Activated CD8-positive, alpha-beta T cell treated with anti-CD3 and anti-CD28 coated beads, Interleukin-2, amount 10 ng/mL, durations not matched to agents 7 days and 5 days (primary cell): ENCODE results near the gene LCN10. TPM values are rescaled to one million over a fixed set of nuclear protein-coding genes. Genes with fewer than 3 reads are reported as not detected.
A peak's percentile ranks its signal among the peaks of the same experiment; 100 is the strongest.

Source experiments
- ATAC-seq: fragments of 150-1000 bp; cut with Tn5 transposase; one replicate; pipeline ENCODE4 v1.10.0; 2021; ENCODE audit warnings: moderate library complexity
- CTCF ChIA-PET: fragments of 350-600 bp; sonication (Branson Sonifier 250); formaldehyde crosslinking; loops from one replicate; lab custom pipeline; 2021; ENCODE audit warnings: antibody characterized with exemption; lab: Charles Lee
- POLR2A ChIA-PET: fragments of 350-600 bp; sonication (Branson Sonifier 250); formaldehyde crosslinking; loops from one replicate; lab custom pipeline; 2021; ENCODE audit warnings: antibody characterized with exemption; lab: Charles Lee
- DNase-seq: peaks from one replicate; pipeline ENCODE4 v3.0.0-alpha.2; 2020
- H3K27ac Mint-ChIP-seq: one replicate; pipeline ENCODE4 v1.8.0; 2021; ENCODE audit warnings: mild to moderate bottlenecking, mixed read lengths
- H3K27me3 Mint-ChIP-seq: one replicate; pipeline ENCODE4 v1.8.0; 2021; ENCODE audit warnings: low read depth, mixed read lengths
- H3K36me3 Mint-ChIP-seq: one replicate; pipeline ENCODE4 v1.8.0; 2021; ENCODE audit warnings: low read depth, mixed read lengths
- H3K4me1 Mint-ChIP-seq: one replicate; pipeline ENCODE4 v1.8.0; 2021; ENCODE audit warnings: low read depth, mixed read lengths
- H3K4me3 Mint-ChIP-seq: one replicate; pipeline ENCODE4 v1.8.0; 2021; ENCODE audit warnings: mild to moderate bottlenecking, mixed read lengths
- H3K9me3 Mint-ChIP-seq: one replicate; pipeline ENCODE4 v1.8.0; 2022; ENCODE audit warnings: mixed read lengths; ENCODE audit not compliant: insufficient read depth
- total RNA-seq, 2 experiments: library from RNA; stranded (reverse); gene quantifications; one replicate each; pipeline ENCODE4 v1.2.3, GENCODE V29; 2021

The LCN10 gene
- total RNA-seq, 2 experiments from 2014 or later = 1.8 to 2.4 TPM

DNA sequence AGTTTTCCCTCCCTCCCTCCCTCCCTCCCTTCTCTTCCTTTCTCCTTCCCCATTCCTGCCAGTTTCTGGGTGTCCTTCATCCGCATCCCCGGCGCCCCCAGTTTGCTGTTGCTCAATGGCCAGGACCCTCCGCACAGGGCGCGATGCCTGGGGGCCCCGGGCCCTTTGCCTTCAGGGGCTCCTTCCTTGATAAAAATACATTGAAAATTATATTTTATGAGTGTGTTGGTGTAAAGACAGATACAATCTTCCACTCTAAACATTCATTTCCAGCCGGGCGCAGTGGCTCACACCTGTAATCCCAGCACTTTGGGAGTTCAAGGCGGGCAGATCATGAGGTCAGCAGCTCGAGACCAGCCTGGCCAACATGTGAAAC is 47.9 kb downstream of the LCN10 start:
- Mint-ChIP-seq H3K4me3 (no peak overlapping the region), H3K36me3 (no peaks in the 10 kb centered on the region), H3K27ac (no peak overlapping the region), H3K27me3 (peaks cover 14% of the 10 kb centered on the region), H3K9me3 (no peaks in the 10 kb centered on the region), H3K4me1 (peaks cover 19% of the 10 kb centered on the region)
- ChIA-PET CTCF (interaction anchor here (2.0 kb wide), 1 partner anchor 32 kb away, joined by 6 read pairs; no protein-coding TSS in a partner anchor), POLR2A (no interaction called here)
- DNase-seq = no peak
- no peak for ATAC-seq

DNA sequence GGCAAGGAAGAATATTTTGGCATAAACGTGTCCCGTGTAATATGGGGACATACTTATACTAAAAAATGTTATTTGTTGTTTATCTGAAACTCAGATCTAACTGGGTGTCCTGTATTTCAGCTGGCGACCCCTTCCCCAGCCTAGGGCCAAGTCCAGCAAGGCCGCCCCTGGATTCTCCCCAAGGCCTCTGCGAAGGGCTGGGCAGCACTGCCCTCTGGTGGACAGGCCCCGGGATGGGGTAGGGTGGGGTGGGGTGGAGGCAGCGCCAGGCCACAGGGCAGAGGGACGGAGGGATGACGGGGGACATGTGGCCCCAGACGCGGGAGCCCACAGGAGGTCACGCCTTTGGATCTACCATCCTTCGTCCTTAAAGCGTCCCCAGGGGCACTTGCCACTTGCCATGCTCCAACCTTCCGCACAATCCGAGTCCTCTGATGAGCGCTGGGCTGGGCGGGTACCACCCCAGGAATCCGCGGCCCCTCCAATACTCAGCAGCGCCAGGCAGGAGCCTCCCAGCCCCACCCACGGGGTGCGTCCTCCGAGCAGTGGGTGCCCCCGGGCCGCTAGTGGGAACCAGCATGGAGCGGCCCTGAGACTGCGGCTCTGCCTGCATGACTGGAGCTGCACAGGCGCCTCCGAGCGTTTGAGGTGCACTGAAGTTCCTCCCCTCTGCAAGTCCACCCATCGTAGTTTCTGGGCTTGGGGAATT is 48.4 kb downstream of the LCN10 start:
- CTCF ChIA-PET = interaction anchor here (1.3 to 2.0 kb wide), 2 partner anchors 23 to 32 kb away, joined by 3 to 6 read pairs; no protein-coding TSS in a partner anchor
- Mint-ChIP-seq H3K27me3 (peaks cover 14% of the 10 kb centered on the region), H3K36me3 (no peaks in the 10 kb centered on the region), H3K27ac (no peak overlapping the region), H3K4me1 (peaks cover 19% of the 10 kb centered on the region), H3K4me3 (no peak overlapping the region), H3K9me3 (no peaks in the 10 kb centered on the region)
- POLR2A ChIA-PET = no interaction called here
- peak; percentile 49 for ATAC-seq
- DNase-seq = peak; percentile 51

DNA sequence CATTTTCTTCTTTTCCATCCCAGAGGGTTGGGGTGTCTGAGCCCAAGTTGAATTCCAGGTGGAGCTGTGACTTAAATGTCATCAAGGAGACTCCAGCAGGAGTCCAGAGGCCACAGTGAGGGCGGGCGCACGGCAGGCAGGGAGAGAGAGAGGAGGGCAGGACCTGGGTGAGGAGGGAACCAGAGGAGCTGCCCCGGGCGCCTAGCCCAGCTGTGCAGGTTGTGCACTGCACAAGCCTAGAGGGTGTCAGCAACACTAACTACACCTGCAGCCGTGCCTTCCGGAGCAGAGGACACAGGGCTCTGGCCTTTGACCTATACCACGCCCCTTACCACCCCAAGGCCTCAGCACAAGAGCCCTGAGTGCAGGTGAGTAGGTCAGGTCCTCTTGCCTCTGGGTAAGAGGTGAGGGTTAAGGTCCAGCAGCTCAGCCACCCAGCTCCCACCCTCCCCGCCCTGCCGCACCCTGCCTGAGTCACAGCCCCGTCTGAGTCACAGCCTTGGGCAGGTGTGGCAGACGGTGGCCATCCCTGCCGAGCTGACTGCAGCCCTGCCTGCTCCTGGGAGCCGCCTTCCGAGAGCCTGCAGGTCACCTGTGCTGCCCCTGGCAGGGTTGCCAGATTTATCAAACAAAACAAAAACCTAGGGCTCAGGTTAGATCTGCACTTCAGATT is 49.1 kb downstream of the LCN10 start:
- Mint-ChIP-seq H3K9me3 (no peaks in the 10 kb centered on the region), H3K36me3 (no peaks in the 10 kb centered on the region), H3K27ac (no peak overlapping the region), H3K27me3 (peaks cover 13% of the 10 kb centered on the region), H3K4me3 (no peak overlapping the region), H3K4me1 (peaks cover 17% of the 10 kb centered on the region)
- POLR2A ChIA-PET = no interaction called here
- ATAC-seq (no peak), DNase-seq (no peak)
- CTCF ChIA-PET = interaction anchor here (1.3 kb wide), 1 partner anchor 22 kb away, joined by 3 read pairs; no protein-coding TSS in a partner anchor

DNA sequence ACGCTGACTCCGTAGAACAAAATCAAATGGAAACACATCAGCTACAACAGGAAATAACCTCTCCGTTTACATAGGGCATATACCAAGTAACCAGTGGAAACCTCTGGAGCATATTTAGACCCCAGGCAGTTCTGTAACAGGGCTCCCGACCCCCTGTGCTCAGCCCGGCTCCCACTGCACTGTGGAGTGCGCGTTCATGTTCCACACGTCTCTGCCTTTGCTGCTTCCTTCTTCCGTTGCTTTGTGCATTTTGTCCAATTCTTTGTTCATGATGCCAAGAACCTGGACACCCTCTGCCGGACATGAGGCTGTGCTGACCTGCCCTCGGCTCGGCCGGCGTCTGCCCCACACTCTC is 49.6 kb downstream of the LCN10 start:
- H3K27me3 Mint-ChIP-seq = peaks cover 14% of the 10 kb centered on the region
- peaks cover 15% of the 10 kb centered on the region for H3K4me1 Mint-ChIP-seq
- no peak overlapping the region for H3K4me3 Mint-ChIP-seq
- DNase-seq (no peak), ATAC-seq (no peak)
- POLR2A ChIA-PET = no interaction called here
- H3K36me3 Mint-ChIP-seq = no peaks in the 10 kb centered on the region
- CTCF ChIA-PET = interaction anchor here (1.3 kb wide), 1 partner anchor 22 kb away, joined by 3 read pairs; no protein-coding TSS in a partner anchor
- H3K27ac Mint-ChIP-seq = no peak overlapping the region
- no peaks in the 10 kb centered on the region for H3K9me3 Mint-ChIP-seq

DNA sequence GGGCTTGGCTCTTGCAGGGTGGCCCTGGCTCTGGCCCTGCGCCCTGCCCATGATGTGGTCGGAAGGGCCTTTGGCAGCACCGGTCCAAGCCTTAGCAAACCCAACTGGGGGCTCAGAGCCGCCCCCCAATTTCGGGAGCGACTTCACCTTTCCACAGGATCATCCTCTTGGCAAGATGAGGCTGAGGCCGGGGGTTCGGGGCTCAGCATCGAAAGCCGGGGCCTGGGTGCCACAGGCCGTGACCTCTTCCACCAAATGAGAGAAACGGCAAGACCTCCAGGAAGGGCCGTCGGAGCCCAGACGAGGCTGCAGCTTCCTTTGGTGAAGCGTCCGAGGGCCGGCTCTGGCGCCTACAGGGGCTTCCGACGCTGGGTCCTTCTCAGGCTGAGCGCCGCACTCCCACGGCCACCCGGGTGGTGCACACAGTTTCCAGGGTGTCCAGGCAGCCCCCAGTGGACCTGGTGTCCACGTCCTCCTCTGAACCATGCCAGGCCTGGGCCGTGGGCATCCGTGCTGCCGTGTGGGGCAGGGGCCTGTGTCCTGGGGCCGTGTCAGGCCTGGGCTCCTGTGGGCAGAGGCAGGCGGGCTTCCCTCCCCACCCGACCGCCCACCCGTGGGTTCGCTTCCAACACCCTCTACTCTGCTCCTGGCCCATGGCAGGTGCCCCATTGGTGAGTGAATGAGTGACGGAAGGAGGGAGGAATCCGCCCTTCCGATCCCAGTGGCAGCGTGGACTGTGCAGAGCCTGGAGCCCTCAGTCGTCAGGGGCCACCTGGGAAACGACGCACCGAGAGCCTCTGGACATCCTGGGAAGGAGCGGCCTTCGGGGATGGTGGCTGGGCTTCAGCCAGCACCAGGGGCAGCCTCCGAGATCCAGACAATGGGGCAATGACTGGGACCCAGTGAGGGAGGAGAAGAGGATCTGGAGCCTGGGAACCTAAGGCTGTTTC is 50.3 kb downstream of the LCN10 start:
- Mint-ChIP-seq H3K4me3 (no peak overlapping the region), H3K4me1 (peaks cover 14% of the 10 kb centered on the region), H3K36me3 (no peaks in the 10 kb centered on the region), H3K27me3 (peaks cover 11% of the 10 kb centered on the region), H3K9me3 (no peaks in the 10 kb centered on the region), H3K27ac (no peak overlapping the region)
- no peak for ATAC-seq
- no peak for DNase-seq
- CTCF ChIA-PET = interaction anchor here (1.3 kb wide), 1 partner anchor 21 kb away, joined by 3 read pairs; no protein-coding TSS in a partner anchor
- POLR2A ChIA-PET = no interaction called here

DNA sequence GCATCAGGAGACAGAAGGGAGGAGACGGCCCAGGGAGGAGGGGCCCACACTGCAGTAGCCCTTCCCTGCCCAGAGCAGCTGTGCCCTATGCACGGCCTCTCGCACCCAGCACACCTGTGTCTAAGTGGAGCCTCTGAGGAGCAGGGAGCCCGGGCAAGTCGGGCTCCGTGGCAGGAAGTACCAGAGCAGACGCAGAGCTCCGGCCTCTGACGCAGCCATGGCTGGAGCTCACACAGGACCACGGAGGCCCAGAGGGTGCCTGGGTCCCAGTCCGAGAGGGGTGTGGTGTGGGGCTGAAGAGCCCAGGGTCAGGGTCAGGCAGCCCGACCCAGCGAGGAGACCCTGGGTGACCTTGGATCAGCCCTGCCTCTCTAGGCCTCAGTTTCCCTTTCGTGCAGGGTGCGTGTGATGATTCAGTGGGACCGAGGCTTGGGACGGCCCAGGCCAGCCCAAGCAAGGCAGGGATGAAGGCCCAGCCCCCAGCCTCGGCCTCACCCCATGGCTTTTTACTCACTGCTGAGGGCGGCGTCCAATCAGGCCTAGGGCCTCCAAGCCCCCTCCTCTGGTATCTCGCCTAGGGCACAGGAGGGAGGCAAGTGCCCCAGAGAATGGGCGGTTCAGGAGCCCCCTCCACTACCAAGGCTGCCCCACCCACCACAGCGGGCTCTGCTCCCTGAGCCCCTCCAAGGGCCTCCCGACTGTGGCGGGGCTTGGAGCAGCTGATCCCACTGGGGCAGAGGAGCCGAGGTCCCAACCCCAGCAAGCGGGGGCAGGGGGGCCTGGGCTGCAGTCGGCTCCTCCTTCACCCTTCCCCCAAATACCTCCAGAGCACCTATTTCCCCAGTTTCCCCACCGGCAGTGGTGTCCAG is 51.2 kb downstream of the LCN10 start:
- H3K4me1 Mint-ChIP-seq = peaks cover 11% of the 10 kb centered on the region
- no peaks in the 10 kb centered on the region for H3K36me3 Mint-ChIP-seq
- H3K4me3 Mint-ChIP-seq = no peak overlapping the region
- DNase-seq = no peak
- POLR2A ChIA-PET = interaction anchor here (2.1 kb wide), 1 partner anchor 37 kb away, joined by 7 read pairs; no protein-coding TSS in a partner anchor
- H3K27ac Mint-ChIP-seq = no peak overlapping the region
- CTCF ChIA-PET = no interaction called here
- no peaks in the 10 kb centered on the region for H3K9me3 Mint-ChIP-seq
- peaks cover 6% of the 10 kb centered on the region for H3K27me3 Mint-ChIP-seq
- ATAC-seq = no peak

DNA sequence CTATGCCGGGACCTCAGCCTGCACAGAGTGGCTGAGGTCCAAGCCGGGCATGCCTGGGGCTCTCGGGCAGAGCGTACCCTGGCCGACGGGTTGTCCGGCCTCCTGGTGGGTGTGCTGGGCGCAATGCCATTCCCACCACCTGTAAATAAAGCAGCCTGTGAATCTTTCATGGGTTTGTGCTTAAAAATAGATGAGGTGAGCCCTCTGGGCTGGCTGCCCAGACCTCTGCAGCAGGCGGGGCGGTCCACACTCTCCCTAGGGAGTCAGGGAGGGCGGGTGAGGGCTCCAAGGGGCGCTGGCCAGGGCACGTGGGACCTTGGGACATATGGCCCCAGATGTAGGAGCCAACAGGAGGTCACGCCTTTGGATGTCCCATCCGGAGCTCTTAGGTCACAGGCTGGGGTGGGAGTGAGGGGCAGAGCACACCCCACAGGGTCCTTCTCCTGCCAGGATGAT is 51.9 kb downstream of the LCN10 start:
- Mint-ChIP-seq H3K4me1 (peaks cover 7% of the 10 kb centered on the region), H3K27me3 (peaks cover 6% of the 10 kb centered on the region), H3K36me3 (no peaks in the 10 kb centered on the region), H3K4me3 (no peak overlapping the region), H3K9me3 (no peaks in the 10 kb centered on the region), H3K27ac (no peak overlapping the region)
- POLR2A ChIA-PET = interaction anchor here (2.1 kb wide), 1 partner anchor 37 kb away, joined by 7 read pairs; no protein-coding TSS in a partner anchor
- DNase-seq (no peak), ATAC-seq (no peak)
- CTCF ChIA-PET = no interaction called here

DNA sequence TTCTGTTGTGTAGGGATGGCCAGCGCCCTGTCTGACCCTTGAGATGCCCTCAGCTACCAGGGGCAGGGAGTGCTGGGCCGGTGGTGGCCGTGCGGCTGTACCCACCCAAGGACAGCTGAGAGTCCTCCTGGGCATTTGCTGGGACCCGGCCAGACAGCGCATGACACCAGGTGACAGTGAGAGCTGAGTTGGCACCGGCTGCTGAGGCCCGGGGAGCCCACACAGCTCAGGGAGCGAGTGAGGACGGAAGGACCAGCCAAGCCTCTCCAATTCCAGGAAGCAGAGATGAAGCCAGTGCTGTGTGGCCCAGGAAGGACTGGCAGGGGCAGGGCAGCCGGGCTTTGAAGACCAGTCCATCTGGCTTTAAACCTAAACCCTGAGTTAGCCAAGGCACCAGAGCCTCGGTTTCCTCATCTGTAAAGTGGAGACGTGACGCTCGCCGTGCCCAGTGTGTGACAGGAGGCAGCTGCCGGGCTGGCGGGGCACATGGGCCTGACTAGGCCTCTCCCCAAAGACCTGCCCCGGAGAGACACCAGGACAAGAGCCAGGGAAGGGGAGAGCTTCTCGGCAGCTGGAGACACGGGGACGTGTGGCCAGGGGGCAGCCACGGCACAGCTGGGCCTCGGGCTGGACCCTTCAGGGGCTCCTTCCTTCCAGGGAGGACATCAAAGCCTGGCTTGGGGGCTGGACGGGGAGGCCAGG is 52.5 kb downstream of the LCN10 start:
- H3K4me3 Mint-ChIP-seq = no peak overlapping the region

DNA sequence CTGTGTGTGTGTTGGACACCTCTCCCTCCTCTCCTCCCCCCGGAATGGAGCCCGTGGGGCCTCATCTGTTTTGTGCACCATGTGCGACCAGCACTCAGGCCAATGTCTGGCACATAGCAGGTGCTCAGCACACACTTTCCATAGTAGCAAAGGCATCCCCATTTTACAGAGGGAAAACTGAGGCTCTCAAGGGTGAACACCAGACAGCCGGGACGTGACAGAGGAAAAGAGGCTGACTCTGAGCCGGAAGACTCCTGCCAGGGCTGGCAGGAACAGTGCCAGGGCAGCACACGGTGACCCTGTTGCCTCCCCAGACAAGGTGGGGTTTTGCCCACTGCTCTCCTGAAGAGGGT is 53.7 kb downstream of the LCN10 start:
- ATAC-seq = no peak
- peaks cover 6% of the 10 kb centered on the region for H3K27me3 Mint-ChIP-seq
- peaks cover 13% of the 10 kb centered on the region for H3K4me1 Mint-ChIP-seq
- no peaks in the 10 kb centered on the region for H3K36me3 Mint-ChIP-seq
- no peak for DNase-seq
- no peak overlapping the region for H3K27ac Mint-ChIP-seq
- no peaks in the 10 kb centered on the region for H3K9me3 Mint-ChIP-seq
- ChIA-PET CTCF (interaction anchor here (1.4 kb wide), 1 partner anchor 38 kb away, joined by 3 read pairs; no protein-coding TSS in a partner anchor), POLR2A (no interaction called here)
- H3K4me3 Mint-ChIP-seq = no peak overlapping the region

More for the DNA sequence above, 52.5 kb downstream of the LCN10 start:
- peaks cover 12% of the 10 kb centered on the region for H3K4me1 Mint-ChIP-seq
- ChIA-PET CTCF (interaction anchor here (1.4 kb wide), 1 partner anchor 37 kb away, joined by 3 read pairs; no protein-coding TSS in a partner anchor), POLR2A (interaction anchor here (2.1 kb wide), 1 partner anchor 38 kb away, joined by 7 read pairs; no protein-coding TSS in a partner anchor)
- DNase-seq (no peak), ATAC-seq (no peak)
- no peaks in the 10 kb centered on the region for H3K36me3 Mint-ChIP-seq
- peaks cover 6% of the 10 kb centered on the region for H3K27me3 Mint-ChIP-seq
- H3K9me3 Mint-ChIP-seq = no peaks in the 10 kb centered on the region
- H3K27ac Mint-ChIP-seq = no peak overlapping the region
